NCI-H774 (cell line): ENCODE data around the gene PAIP1.
"Not testable (repeated sequence)": the region's sequence is repeated elsewhere in the genome, so short reads cannot be mapped to it uniquely, and the experiment has no call there.

Source experiments
- DNase-seq: peaks from one replicate; lab custom pipeline; 2025; lab: John Stamatoyannopoulos, UW

PAIP1 gene

GRCh38 chr5:43571237-43571636, 14.4 kb upstream of the PAIP1 start:
- no peak for DNase-seq

GRCh38 chr5:43570450-43571158, 13.7 kb upstream of the PAIP1 start:
- DNase-seq = no peak

GRCh38 chr5:43569236-43569746, 12.4 kb upstream of the PAIP1 start:
- no peak for DNase-seq

- no peak for DNase-seq
Measured at GRCh38 chr5:43567967-43568366, 11.1 kb upstream of the PAIP1 start.

- DNase-seq = no peak
Measured at GRCh38 chr5:43565043-43565442, 8.2 kb upstream of the PAIP1 start.

- no peak for DNase-seq
Measured at GRCh38 chr5:43564289-43564850, 7.5 kb upstream of the PAIP1 start.

GRCh38 chr5:43563321-43563720, 6.4 kb upstream of the PAIP1 start:
- no peak for DNase-seq

- no peak for DNase-seq
Measured at GRCh38 chr5:43561356-43561755, 4.5 kb upstream of the PAIP1 start.

- no peak for DNase-seq
Measured at GRCh38 chr5:43560128-43560527, 3.3 kb upstream of the PAIP1 start.

- DNase-seq = not testable (repeated sequence)
Measured at GRCh38 chr5:43556607-43556856, 345 bp downstream of the PAIP1 start.

GRCh38 chr5:43555895-43556606, 826 bp downstream of the PAIP1 start:
- peak; percentile 49 for DNase-seq

GRCh38 chr5:43554497-43554896, 2.4 kb downstream of the PAIP1 start:
- no peak for DNase-seq

- no peak for DNase-seq
Measured at GRCh38 chr5:43553381-43553780, 3.5 kb downstream of the PAIP1 start.

- DNase-seq = no peak
Measured at GRCh38 chr5:43551731-43552130, 5.1 kb downstream of the PAIP1 start.

GRCh38 chr5:43549272-43549671, 7.6 kb downstream of the PAIP1 start:
- DNase-seq = not testable (repeated sequence)

- no peak for DNase-seq
Measured at GRCh38 chr5:43548358-43548757, 8.5 kb downstream of the PAIP1 start.

- DNase-seq = no peak
Measured at GRCh38 chr5:43547532-43547931, 9.3 kb downstream of the PAIP1 start.

GRCh38 chr5:43543434-43543833, 13.4 kb downstream of the PAIP1 start:
- no peak for DNase-seq

- no peak for DNase-seq
Measured at GRCh38 chr5:43540746-43541145, 16.1 kb downstream of the PAIP1 start.

- no peak for DNase-seq
Measured at GRCh38 chr5:43536972-43537371, 19.9 kb downstream of the PAIP1 start.

GRCh38 chr5:43533646-43534045, 23.2 kb downstream of the PAIP1 start:
- no peak for DNase-seq

GRCh38 chr5:43530648-43531047, 26.2 kb downstream of the PAIP1 start:
- no peak for DNase-seq

GRCh38 chr5:43523662-43524072, 33.2 kb downstream of the PAIP1 start:
- no peak for DNase-seq
